ENCODE results near the gene IL17C. TPM values are rescaled to one million over a fixed set of nuclear protein-coding genes. Genes with fewer than 3 reads are reported as not detected.

Gene IL17C
- total RNA-seq, 6 donors from 2014 or later = 0.40 to 0.76 TPM; not detected in 4

- peak in 1 of 2 donors; percentile 88 for DNase-seq
Measured at GRCh38 chr16:88685156-88686061, 47.0 kb downstream of the IL17C start.

GRCh38 chr16:88686062-88686438, 47.7 kb downstream of the IL17C start:
- DNase-seq = peak; percentile 65 to 90
- Histone ChIP-seq H3K4me3 (peak overlapping the region; percentile 50 to 74 (median 58)), H3K36me3 (no peaks in the 10 kb centered on the region), H3K4me1 (peaks cover 21 to 47% (median 34%) of the 10 kb centered on the region in 4 donors), H3K27ac (peak overlapping the region in 3 of 4 donors; percentile 37 to 83 (median 81)), H3K27me3 (peaks cover 0 to 5% (median 0%) of the 10 kb centered on the region in 4 donors), H3K9me3 (no peaks in the 10 kb centered on the region)
- peak; percentile 32 to 51 for ATAC-seq (ENCODE audit: low FRiP score in 2 of 2)
- WGBS, 2 donors = 0% methylated on average over 20 of the region's 25 CpGs; no CpG with 5 or more reads in 1 of the 2 donors
- TF ChIP-seq POLR2A (IDR thresholded peaks at IDR 0.05) = peak in 1 of 4 donors; percentile 19
- TF ChIP-seq POLR2AphosphoS5 (IDR thresholded peaks at IDR 0.05) = no peak
- no peak for TF ChIP-seq EP300 (IDR thresholded peaks at IDR 0.05)
- TF ChIP-seq, protein P1, sequence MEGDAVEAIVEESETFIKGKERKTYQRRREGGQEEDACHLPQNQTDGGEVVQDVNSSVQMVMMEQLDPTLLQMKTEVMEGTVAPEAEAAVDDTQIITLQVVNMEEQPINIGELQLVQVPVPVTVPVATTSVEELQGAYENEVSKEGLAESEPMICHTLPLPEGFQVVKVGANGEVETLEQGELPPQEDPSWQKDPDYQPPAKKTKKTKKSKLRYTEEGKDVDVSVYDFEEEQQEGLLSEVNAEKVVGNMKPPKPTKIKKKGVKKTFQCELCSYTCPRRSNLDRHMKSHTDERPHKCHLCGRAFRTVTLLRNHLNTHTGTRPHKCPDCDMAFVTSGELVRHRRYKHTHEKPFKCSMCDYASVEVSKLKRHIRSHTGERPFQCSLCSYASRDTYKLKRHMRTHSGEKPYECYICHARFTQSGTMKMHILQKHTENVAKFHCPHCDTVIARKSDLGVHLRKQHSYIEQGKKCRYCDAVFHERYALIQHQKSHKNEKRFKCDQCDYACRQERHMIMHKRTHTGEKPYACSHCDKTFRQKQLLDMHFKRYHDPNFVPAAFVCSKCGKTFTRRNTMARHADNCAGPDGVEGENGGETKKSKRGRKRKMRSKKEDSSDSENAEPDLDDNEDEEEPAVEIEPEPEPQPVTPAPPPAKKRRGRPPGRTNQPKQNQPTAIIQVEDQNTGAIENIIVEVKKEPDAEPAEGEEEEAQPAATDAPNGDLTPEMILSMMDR (IDR thresholded peaks at IDR 0.05) = no peak

More at GRCh38 chr16:88685156-88686061, 47.0 kb downstream of the IL17C start:
- TF ChIP-seq, protein P1 (IDR thresholded peaks at IDR 0.05) = peak; percentile 50 to 71 (median 54)
- no peak for TF ChIP-seq POLR2AphosphoS5 (IDR thresholded peaks at IDR 0.05)
- H3K4me1 ChIP-seq = peaks cover 22 to 49% (median 35%) of the 10 kb centered on the region in 4 donors
- H3K27ac ChIP-seq = peak overlapping the region in 3 of 4 donors; percentile 37 to 83 (median 81)
- ATAC-seq (ENCODE audit: low FRiP score in 2 of 2) = peak; percentile 2 to 9
- peaks cover 0 to 5% (median 0%) of the 10 kb centered on the region in 4 donors for H3K27me3 ChIP-seq
- H3K4me3 ChIP-seq = peak overlapping the region; percentile 50 to 74 (median 58)
- H3K9me3 ChIP-seq = no peaks in the 10 kb centered on the region
- H3K36me3 ChIP-seq = no peaks in the 10 kb centered on the region
- 7% methylated on average over 17 to 19 of the region's 33 CpGs for WGBS, 2 donors

GRCh38 chr16:88686439-88687253, 48.3 kb downstream of the IL17C start, which contains the start of gene SNAI3:
TSS of gene SNAI3 (minus strand) at chr16:88686507. CDS start at chr16:88686406, 101 bp downstream.
- Histone ChIP-seq H3K4me3 (peak within 1 kb of the TSS; percentile 50 to 74 (median 58)), H3K27me3 (peaks cover 0 to 5% (median 0%) of the 10 kb centered on the region in 4 donors), H3K27ac (peak within 1 kb of the TSS in 3 of 4 donors; percentile 37 to 83 (median 81)), H3K4me1 (peaks cover 20 to 47% (median 29%) of the 10 kb centered on the region in 4 donors), H3K36me3 (no peaks in the 10 kb centered on the region), H3K9me3 (no peaks in the 10 kb centered on the region)
- 12 to 35% methylated on average over 3 to 29 of the region's 65 CpGs for WGBS, 2 donors
- TF ChIP-seq, protein P1 (IDR thresholded peaks at IDR 0.05) = no peak
- TF ChIP-seq EP300 (IDR thresholded peaks at IDR 0.05) (no peak), POLR2A (IDR thresholded peaks at IDR 0.05) (no peak), POLR2AphosphoS5 (IDR thresholded peaks at IDR 0.05) (peak in 1 of 2 donors; percentile 36)
- ATAC-seq (ENCODE audit: low FRiP score in 2 of 2) = peak; percentile 91 to 92
- peak; percentile 93 to 99 for DNase-seq

DNA sequence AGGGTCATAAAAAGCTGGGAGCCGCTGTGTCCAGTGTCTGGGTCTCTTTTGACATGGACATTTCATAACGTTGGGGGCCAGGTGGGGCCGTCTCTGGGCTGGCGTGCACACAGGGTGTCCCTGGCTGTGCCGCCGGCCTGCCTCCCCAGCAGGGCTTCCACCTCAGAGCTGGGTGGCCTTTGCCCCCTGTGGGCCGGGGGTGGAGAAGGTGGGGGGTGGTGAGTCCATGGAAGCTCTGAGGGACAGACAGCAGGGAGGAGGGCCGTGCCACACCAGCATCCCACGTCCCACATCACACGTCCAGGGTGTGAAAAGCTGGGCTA, 48.8 kb downstream of the IL17C start:
- peaks cover 21 to 47% (median 26%) of the 10 kb centered on the region in 4 donors for H3K4me1 ChIP-seq
- WGBS, 2 donors = 52 to 66% methylated on average over 5 to 9 of the region's 10 CpGs
- TF ChIP-seq, protein P1 (IDR thresholded peaks at IDR 0.05) = no peak
- TF ChIP-seq POLR2A (IDR thresholded peaks at IDR 0.05) (no peak), POLR2AphosphoS5 (IDR thresholded peaks at IDR 0.05) (no peak), EP300 (IDR thresholded peaks at IDR 0.05) (no peak)
- no peaks in the 10 kb centered on the region for H3K9me3 ChIP-seq
- DNase-seq (no peak), ATAC-seq (ENCODE audit: low FRiP score in 2 of 2) (no peak)
- H3K27ac ChIP-seq = no peak overlapping the region
- peaks cover 0 to 5% (median 0%) of the 10 kb centered on the region in 4 donors for H3K27me3 ChIP-seq
- H3K4me3 ChIP-seq = no peak overlapping the region
- H3K36me3 ChIP-seq = no peaks in the 10 kb centered on the region

Data from upper lobe of left lung (tissue), 6 donors.